Measurements from ENCODE around the gene TCF4.

Gene TCF4

GRCh38 chr18:55261253-55261652 lies 326.7 kb downstream of the TCF4 start:
- DNase-seq (ENCODE audit: low spot score): no peak

- DNase-seq (ENCODE audit: low spot score): no peak
Observed at GRCh38 chr18:55258088-55258487, 329.9 kb downstream of the TCF4 start.

GRCh38 chr18:55256929-55257289 lies 331.1 kb downstream of the TCF4 start:
- DNase-seq (ENCODE audit: low spot score): no peak

GRCh38 chr18:55256226-55256928 lies 331.6 kb downstream of the TCF4 start:
- DNase-seq (ENCODE audit: low spot score): no peak

- DNase-seq (ENCODE audit: low spot score): no peak
Observed at GRCh38 chr18:55253814-55254213, 334.2 kb downstream of the TCF4 start.

- DNase-seq (ENCODE audit: low spot score): no peak
Observed at GRCh38 chr18:55252901-55253300, 335.1 kb downstream of the TCF4 start.

GRCh38 chr18:55252053-55252675 lies 335.8 kb downstream of the TCF4 start:
- no peak for DNase-seq (ENCODE audit: low spot score)

- no peak for DNase-seq (ENCODE audit: low spot score)
Observed at GRCh38 chr18:55251254-55251971, 336.6 kb downstream of the TCF4 start.

- no peak for DNase-seq (ENCODE audit: low spot score)
Observed at GRCh38 chr18:55250768-55251173, 337.2 kb downstream of the TCF4 start.

GRCh38 chr18:55249550-55249949 lies 338.4 kb downstream of the TCF4 start:
- DNase-seq (ENCODE audit: low spot score): no peak

- DNase-seq (ENCODE audit: low spot score): no peak
Observed at GRCh38 chr18:55248495-55248894, 339.5 kb downstream of the TCF4 start.

- DNase-seq (ENCODE audit: low spot score): no peak
Observed at GRCh38 chr18:55247032-55247431, 341.0 kb downstream of the TCF4 start.

- no peak for DNase-seq (ENCODE audit: low spot score)
Observed at GRCh38 chr18:55246278-55246677, 341.7 kb downstream of the TCF4 start.

GRCh38 chr18:55245211-55245614 lies 342.8 kb downstream of the TCF4 start:
- no peak for DNase-seq (ENCODE audit: low spot score)

GRCh38 chr18:55244546-55244945 lies 343.4 kb downstream of the TCF4 start:
- no peak for DNase-seq (ENCODE audit: low spot score)

- DNase-seq (ENCODE audit: low spot score): no peak
Observed at GRCh38 chr18:55243857-55244256, 344.1 kb downstream of the TCF4 start.

- no peak for DNase-seq (ENCODE audit: low spot score)
Observed at GRCh38 chr18:55243255-55243654, 344.7 kb downstream of the TCF4 start.

GRCh38 chr18:55240978-55241377 lies 347.0 kb downstream of the TCF4 start:
- DNase-seq (ENCODE audit: low spot score): no peak

- DNase-seq (ENCODE audit: low spot score): no peak
Observed at GRCh38 chr18:55239740-55240139, 348.3 kb downstream of the TCF4 start.

- no peak for DNase-seq (ENCODE audit: low spot score)
Observed at GRCh38 chr18:55237660-55238059, 350.3 kb downstream of the TCF4 start.

- DNase-seq (ENCODE audit: low spot score): no peak
Observed at GRCh38 chr18:55236150-55236931, 351.7 kb downstream of the TCF4 start.

- DNase-seq (ENCODE audit: low spot score): no peak
Observed at GRCh38 chr18:55235094-55235461, 352.9 kb downstream of the TCF4 start.

All from ecto neural progenitor cell (in vitro differentiated cells).